HG03108 (cell line): ENCODE data around the gene HOXD4.

ENCODE experiments used
- ATAC-seq: cut with Tn5 transposase; IDR thresholded peaks from one replicate; pipeline ENCODE4 v1.9.1; 2021; ENCODE audit warnings: moderate library complexity; ENCODE audit not compliant: unreplicated experiment

Gene HOXD4

DNA sequence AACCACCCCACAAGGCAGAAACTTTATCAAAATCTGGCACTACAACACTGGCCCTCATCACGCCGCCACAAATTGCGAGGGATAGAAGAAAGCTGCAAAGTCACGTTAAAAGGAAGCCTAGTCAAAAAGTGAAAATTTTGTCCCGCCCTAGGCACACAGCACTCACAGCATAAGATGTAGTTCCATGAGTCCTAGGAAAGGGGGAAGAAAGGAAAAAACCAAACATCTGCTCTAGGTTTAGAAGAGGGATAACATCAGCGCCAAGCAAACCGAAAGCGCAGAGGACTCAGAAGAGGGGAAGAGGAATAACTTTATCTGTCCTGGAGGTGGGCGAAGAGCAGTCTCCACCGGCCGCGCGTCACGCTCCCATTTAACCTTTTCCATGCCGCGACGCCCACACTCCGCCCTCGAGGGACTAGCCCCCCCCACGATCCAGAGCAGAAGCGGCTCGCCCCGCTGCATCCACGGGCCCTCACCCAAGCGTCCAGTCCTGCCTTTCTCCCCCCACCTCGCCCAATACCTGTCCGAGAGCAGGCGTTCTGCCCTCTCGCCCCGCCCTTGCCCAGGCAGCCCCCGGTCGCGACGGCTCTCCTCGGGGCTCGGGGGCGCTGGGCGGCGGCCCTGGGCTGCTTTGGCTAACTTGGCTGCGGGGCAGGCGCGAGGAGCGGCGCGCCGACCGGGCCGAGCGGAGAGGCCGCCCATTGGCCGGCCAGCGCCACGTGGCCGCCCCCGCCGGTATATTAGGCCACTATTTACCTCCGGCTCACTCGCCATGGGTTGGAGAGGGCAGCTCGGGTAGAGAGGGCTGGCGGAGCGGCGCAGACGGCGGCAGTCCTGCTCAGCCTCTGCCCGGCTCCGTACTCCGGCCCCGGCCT is 36.8 kb downstream of the HOXD4 start, which contains the start of gene HOXD1:
Gene HOXD1 (plus strand): TSS at position 770 of the 875 bp plus-strand sequence. CDS start 134 bp downstream, outside the sequence.
- no peak for ATAC-seq

DNA sequence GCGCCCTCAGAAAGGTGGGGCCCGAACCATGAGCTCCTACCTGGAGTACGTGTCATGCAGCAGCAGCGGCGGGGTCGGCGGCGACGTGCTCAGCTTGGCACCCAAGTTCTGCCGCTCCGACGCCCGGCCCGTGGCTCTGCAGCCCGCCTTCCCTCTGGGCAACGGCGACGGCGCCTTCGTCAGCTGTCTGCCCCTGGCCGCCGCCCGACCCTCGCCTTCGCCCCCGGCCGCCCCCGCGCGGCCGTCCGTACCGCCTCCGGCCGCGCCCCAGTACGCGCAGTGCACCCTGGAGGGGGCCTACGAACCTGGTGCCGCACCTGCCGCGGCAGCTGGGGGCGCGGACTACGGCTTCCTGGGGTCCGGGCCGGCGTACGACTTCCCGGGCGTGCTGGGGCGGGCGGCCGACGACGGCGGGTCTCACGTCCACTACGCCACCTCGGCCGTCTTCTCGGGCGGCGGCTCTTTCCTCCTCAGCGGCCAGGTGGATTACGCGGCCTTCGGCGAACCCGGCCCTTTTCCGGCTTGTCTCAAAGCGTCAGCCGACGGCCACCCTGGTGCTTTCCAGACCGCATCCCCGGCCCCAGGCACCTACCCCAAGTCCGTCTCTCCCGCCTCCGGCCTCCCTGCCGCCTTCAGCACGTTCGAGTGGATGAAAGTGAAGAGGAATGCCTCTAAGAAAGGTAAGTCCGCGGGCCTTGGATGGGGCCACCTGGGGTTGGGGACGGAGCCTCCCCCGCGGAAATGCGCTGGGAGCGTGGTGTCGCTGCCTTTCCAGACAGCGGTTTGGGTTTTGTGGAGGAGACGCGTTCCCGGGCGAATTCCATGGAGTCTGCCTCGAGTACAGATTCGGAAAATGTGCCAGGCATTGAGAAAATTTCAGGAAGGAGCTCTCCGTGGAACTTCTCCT is 37.7 kb downstream of the HOXD4 start:
- no peak for ATAC-seq

DNA sequence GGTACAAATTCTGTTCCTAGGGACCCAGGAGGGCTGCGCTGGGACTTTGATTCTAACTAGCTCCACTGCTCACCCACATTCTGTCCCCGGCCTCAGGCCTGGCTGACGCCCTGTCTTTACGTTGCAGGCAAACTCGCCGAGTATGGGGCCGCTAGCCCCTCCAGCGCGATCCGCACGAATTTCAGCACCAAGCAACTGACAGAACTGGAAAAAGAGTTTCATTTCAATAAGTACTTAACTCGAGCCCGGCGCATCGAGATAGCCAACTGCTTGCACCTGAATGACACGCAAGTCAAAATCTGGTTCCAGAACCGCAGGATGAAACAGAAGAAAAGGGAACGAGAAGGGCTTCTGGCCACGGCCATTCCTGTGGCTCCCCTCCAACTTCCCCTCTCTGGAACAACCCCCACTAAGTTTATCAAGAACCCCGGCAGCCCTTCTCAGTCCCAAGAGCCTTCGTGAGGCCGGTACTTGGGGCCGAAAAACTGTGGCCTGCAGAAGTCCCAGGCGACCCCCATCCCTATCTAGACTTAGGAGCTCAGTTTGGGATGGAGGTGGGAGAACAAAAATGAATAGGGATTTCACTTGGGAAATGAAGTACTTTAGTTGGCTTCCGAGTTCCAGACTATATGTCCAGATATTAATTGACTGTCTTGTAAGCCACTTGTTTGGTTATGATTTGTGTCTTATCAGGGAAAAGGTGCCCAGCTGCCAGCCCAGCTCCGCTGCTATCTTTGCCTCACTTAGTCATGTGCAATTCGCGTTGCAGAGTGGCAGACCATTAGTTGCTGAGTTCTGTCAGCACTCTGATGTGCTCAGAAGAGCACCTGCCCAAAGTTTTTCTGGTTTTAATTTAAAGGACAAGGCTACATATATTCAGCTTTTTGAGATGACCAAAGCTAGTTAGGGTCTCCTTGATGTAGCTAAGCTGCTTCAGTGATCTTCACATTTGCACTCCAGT is 38.6 kb downstream of the HOXD4 start:
- ATAC-seq, result no peak

DNA sequence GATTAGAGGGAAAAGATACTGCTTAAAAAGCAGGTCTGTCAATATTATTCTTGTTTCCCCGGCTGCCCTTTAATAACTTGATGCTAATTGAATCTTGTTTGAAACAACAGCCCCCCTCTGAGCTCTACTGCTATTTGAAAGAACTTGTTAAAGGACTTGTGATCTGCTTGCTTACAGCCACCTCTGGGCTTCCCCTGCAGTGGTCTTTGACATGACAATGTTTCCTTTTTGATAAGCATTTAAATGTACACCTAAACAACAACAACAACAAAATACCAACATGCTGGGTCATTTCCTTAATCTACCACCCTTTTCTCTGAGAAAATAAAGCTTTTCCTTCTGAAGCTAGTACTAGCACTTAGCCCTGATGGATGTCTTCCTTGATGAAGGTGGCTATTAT is 41.0 kb downstream of the HOXD4 start:
- no peak for ATAC-seq

DNA sequence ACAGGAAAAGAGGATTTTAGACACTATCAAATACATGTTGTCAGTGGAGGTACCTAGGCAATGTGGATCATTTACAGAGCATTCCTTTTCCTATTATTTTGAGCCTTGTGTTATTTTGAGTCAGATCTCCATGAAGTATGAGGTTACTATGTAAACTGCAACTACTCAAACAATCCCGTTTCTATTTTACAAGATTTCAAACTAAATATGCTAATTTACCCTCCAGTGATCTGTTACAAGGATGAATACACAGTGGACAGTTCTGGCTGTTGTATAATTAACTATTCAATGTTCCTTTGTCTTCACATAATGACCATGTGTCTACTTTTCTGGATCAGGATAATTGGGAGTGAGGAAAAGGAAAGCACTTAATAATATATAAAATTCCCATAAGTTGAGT is 41.7 kb downstream of the HOXD4 start:
- ATAC-seq, result no peak

DNA sequence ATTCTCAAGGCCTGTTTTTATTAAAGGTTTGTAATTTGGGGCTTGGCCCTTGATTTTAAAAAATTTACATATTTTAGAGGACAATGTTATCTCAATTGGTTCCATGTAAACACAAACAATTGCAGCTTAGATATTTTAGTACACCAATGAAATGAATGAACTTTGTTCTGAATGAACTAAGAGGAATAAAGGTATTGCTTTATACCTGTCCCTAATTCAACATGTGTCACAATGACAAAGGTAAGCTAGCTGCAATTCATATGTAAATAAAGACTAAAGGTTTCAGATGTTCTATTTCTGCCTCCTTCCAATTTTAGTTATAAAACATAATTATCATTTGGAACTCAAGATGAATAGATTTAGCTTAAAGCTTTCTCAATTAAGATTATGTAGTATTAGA is 48.6 kb downstream of the HOXD4 start:
- no peak for ATAC-seq

DNA sequence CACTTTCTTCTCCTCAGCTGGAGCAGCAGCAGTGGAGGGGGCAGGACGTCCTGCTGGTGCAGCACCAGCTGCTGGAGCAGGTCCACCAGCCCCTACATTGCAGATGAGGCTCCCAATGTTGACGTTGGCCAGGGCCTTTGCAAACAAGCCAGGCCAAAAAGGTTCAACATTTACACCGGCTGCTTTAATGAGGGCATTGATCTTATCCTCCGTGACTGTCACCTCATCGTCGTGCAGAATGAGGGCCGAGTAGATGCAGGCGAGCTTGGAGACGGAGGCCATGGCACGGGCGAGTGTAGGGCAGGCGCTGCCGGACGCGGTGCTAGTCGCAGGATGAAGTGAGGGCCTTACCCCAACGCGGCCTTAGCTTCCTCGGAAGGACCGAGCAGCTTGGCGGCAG is 49.6 kb downstream of the HOXD4 start:
- no peak for ATAC-seq

DNA sequence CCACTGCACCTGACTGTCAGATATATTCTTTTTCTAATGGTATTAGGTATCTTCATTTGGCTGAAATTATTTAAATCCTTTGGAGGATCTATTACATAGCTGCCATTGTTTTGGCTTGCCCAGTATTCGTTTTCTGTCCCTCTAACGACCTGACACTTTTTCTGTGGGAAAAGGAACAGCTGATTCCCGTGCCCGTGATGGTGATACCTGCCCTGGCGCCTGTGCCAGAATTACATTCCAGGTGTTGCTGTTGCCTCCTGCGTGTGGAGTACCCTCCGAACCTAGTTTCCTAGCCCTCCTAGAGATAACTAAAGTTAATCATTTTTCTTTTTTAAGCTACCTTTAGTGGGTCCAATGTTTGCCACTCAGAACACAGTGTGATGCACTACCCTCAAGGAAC is 51.1 kb downstream of the HOXD4 start:
- no peak for ATAC-seq
